Neuron (in vitro differentiated cells): ENCODE measurements around the gene TMEM86B.

ENCODE experiments used
- H2AFZ ChIP-seq: one replicate; pipeline ENCODE4 v1.6.1; 2013; ENCODE audit warnings: low read depth, mild to moderate bottlenecking, inconsistent platforms, low read length, moderate library complexity
- H3K27me3 ChIP-seq: one replicate; pipeline ENCODE4 v1.6.1; 2013; ENCODE audit warnings: low read length; ENCODE audit not compliant: insufficient read depth
- H3K36me3 ChIP-seq: one replicate; pipeline ENCODE4 v1.6.1; 2013; ENCODE audit warnings: low read length; ENCODE audit not compliant: insufficient read depth
- H3K4me1 ChIP-seq: one replicate; pipeline ENCODE4 v1.6.1; 2013; ENCODE audit warnings: low read length; ENCODE audit not compliant: insufficient read depth
- H3K4me3 ChIP-seq: 2 replicates; pipeline ENCODE4 v1.5.1; 2013; ENCODE audit warnings: mild to moderate bottlenecking, low read length, moderate library complexity
- H3K9me3 ChIP-seq: one replicate; pipeline ENCODE4 v1.6.1; 2013; ENCODE audit warnings: low read length

TMEM86B gene

DNA sequence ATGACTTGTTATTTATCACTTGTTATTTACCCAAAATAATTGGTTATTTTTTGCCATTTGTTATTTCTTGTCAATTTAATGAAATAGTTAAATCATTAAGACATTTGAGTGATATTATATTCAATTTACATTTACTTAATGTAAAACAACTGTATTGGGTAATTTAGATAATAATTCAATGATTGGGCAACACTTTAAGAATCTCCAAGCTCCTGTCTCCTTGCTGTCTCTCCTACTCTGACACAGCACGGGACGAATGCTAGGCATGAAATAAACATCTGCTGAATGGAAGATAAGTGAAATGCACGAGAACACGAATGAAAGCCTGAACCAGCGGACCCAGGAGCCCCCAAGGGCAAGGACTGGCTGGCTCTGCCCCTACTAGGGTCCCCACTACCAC is 36.0 kb upstream of the TMEM86B start:
- H3K4me3 ChIP-seq, result no peak overlapping the region
- peaks cover 2% of the 10 kb centered on the region for H3K36me3 ChIP-seq
- H2AFZ ChIP-seq, result no peak overlapping the region
- H3K9me3 ChIP-seq, result peaks cover 3% of the 10 kb centered on the region
- H3K27me3 ChIP-seq, result no peaks in the 10 kb centered on the region
- H3K4me1 ChIP-seq, result peaks cover 6% of the 10 kb centered on the region

DNA sequence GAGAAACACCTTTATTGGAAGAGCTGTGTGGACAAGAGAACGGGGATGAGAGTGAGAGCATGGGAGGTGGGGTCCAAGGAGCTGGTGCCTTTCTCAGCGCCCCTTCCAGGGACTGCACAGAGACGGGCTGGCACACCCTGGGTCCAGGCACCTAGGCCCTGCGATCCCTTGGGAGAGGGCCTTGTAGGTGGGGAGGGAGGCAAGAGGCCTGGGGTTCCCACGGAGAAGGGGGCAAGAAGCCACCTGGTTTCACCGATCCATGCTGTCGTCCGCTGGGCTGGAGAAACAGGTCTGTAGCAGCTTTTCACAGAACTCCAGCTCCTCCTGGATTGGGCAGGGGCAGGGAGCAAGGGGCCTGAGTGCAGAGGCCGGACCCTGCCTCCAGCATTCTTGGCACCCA is 33.8 kb upstream of the TMEM86B start:
- Histone ChIP-seq H3K36me3 (no peaks in the 10 kb centered on the region), H3K4me1 (peaks cover 13% of the 10 kb centered on the region), H3K4me3 (no peak overlapping the region), H3K27me3 (no peaks in the 10 kb centered on the region), H3K9me3 (no peaks in the 10 kb centered on the region), H2AFZ (no peak overlapping the region)

- peaks cover under 1% of the 10 kb centered on the region for H3K36me3 ChIP-seq
Observed at GRCh38 chr19:55261671-55262126, 33.1 kb upstream of the TMEM86B start.

DNA sequence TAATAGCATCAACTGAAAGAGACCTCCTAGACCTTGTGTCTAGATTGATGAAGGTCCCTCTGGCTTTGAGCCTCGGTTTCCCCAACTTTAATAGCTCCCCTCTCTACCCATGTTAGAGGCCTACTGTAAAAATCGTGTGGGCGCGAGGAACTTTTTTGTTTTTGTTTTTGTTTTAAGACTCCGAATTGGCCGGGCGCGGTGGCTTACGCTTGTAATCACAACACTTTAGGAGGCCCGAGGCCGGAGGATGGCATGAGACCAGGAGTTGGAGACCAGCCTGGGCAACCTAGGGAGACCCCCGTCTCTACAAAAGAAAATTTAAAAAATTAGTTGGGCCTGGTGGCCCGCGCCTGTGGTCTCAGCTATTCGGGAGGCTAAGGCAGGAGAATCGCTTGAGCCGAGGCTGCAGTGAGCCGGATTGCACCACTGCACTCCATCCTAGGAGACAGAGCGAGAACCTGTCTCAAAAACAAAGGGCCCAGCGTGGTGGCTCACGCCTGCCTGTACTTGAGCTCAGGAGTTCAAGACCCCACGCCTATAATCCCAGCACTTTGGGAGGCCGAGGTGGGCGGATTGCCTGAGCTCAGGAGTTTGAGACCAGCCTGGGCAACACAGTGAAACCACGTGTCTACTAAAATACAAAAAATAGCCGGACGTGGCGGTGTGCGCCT is 31.1 kb upstream of the TMEM86B start:
- H3K27me3 ChIP-seq, result no peaks in the 10 kb centered on the region
- peaks cover 5% of the 10 kb centered on the region for H3K36me3 ChIP-seq
- H3K4me3 ChIP-seq, result peak overlapping the region; percentile 78
- peaks cover 24% of the 10 kb centered on the region for H3K4me1 ChIP-seq
- H2AFZ ChIP-seq, result peak overlapping the region; percentile 53
- no peaks in the 10 kb centered on the region for H3K9me3 ChIP-seq

More at GRCh38 chr19:55261671-55262126, 33.1 kb upstream of the TMEM86B start:
- Histone ChIP-seq H2AFZ (no peak overlapping the region), H3K9me3 (no peaks in the 10 kb centered on the region), H3K4me1 (peaks cover 20% of the 10 kb centered on the region), H3K4me3 (no peak overlapping the region), H3K27me3 (no peaks in the 10 kb centered on the region)

DNA sequence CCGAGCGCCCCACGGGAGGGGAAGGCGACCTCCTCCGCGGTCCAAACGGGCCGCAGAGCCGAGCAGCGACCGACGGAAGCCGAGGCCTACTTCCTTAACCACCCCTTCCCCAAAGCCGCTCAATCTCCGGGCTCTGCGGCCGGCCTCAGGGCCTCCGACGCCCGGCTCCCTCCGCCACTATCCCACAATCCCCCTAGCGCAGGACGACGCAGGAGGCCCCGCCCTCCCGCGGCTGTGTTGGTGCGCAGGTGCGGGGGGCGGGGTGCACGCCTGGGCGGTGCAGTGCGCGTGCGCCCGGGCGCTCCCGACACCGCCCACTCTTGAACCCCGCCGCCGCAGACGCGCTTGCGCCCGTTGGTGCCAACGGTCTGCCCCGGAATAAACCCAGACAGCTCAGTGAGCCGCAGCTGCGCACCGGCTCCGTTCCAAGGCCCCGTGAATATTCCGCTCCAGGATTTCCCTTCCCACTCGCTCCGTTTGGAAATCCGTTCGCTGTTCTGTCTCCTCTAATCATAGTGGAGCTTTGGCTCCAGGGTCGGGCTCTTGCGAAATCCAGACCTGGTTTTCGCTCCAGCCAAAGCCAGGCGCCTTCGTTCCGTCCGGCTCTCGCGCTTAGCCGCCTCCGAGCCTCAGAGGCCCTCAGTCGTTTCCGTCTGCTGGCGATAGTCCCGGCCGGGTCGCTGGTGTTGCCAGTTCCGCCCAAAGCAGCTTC is 30.4 kb upstream of the TMEM86B start, which contains the start of gene PPP6R1:
PPP6R1 (minus strand) TSS at position 190 of the 712 bp plus-strand sequence. CDS start 11,914 bp downstream, outside the sequence.
- peak within 1 kb of the TSS; percentile 78 for H3K4me3 ChIP-seq
- H3K27me3 ChIP-seq, result no peaks in the 10 kb centered on the region
- no peaks in the 10 kb centered on the region for H3K9me3 ChIP-seq
- H2AFZ ChIP-seq, result peak within 1 kb of the TSS; percentile 53
- peaks cover 24% of the 10 kb centered on the region for H3K4me1 ChIP-seq
- H3K36me3 ChIP-seq, result peaks cover 5% of the 10 kb centered on the region

- Histone ChIP-seq H2AFZ (peak overlapping the region; percentile 53), H3K9me3 (no peaks in the 10 kb centered on the region), H3K27me3 (no peaks in the 10 kb centered on the region), H3K36me3 (peaks cover 5% of the 10 kb centered on the region), H3K4me1 (peaks cover 24% of the 10 kb centered on the region), H3K4me3 (peak overlapping the region; percentile 78)
Observed at GRCh38 chr19:55258476-55258827, 29.9 kb upstream of the TMEM86B start.

DNA sequence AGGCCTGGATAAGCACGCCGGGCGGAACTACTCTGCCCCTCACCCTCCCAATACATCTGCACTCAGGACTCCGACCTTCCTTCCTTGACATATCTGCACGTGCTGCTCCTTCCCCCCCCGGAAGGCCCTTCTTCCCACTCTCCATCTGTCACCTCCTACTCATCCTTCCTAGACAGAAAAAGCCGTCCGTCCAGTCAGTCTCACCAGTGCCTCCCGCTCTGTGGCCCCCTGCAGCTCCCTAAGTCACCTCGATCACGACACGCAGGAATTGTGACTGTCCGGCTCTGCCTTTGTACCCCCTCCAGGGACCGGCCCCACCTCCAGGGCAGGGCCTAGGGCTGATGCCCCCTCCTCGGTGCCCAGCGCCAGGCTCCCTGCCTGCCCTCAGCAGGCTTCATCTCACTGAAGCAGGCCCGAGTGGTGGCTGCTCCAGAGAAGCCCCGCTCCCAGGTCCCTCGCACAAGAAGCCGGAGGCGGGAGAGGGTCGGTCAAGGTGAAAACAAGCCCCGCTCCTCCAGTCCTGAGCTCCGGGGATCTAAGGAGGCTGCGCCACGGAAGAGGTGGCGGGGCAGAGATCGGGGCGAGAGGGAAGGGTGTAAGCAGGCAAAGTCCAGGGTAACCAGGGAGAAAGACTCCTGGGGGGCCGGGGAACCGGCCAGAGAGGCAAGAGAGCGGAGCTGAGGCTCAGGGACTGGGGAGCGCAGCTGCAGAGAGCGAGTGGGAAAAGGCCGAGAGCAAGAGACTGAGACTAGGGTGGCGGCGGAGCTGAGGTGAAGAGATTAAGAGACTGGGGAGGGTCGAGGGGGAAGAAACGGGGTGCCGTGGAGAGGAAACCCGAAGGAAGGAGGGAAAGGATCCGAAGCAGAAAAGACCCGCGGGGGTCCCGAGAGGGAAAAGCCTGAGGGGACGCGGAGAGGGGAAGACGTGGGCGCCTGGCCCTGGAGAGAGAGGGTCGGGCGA is 29.2 kb upstream of the TMEM86B start:
- Histone ChIP-seq H3K9me3 (no peaks in the 10 kb centered on the region), H3K4me1 (peaks cover 27% of the 10 kb centered on the region), H2AFZ (no peak overlapping the region), H3K36me3 (peaks cover 5% of the 10 kb centered on the region), H3K27me3 (no peaks in the 10 kb centered on the region), H3K4me3 (peak overlapping the region; percentile 78)

GRCh38 chr19:55256562-55257460 is 28.2 kb upstream of the TMEM86B start:
- H3K36me3 ChIP-seq, result peaks cover 5% of the 10 kb centered on the region
- H3K27me3 ChIP-seq, result no peaks in the 10 kb centered on the region
- peaks cover 27% of the 10 kb centered on the region for H3K4me1 ChIP-seq
- H2AFZ ChIP-seq, result no peak overlapping the region
- H3K9me3 ChIP-seq, result no peaks in the 10 kb centered on the region
- H3K4me3 ChIP-seq, result peak overlapping the region; percentile 78

DNA sequence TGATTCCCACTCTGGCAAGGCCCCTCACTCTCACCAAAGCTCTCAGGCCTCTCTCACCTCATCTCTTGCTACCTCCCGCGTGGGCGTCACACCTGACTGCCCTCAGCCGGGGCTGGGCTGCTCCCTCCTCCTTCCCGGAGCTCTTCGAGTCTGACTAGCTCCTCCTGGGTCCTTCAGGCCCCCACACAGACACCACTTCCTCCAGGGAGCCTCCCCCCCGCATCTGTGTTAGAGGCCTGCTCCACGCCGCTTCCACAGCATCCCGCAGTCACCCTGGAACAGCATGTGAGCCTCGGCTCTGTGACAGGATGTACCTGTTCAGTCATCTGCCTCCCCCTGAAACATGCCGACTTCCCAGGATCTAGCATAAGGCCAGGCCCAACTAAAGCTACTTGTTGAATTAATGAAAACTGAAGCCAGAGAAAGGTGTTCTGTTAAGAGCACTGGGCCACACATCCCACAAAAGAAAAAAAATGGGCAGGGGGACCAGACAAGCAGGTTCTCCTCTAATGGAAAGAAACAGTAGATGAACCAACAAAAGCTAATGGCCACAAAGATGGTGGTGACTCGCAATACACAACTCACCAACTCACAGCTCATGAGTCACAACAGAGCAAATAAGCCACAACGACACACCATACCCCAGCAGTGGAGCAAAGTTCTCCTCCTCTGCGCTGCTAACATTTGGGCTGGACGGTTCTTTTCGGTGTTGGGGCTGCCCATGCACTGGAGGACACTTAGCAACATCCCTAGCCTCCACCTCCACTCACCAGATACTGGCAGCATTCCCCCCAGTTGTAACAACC is 27.3 kb upstream of the TMEM86B start:
- Histone ChIP-seq H3K4me3 (no peak overlapping the region), H2AFZ (no peak overlapping the region), H3K27me3 (no peaks in the 10 kb centered on the region), H3K9me3 (no peaks in the 10 kb centered on the region), H3K4me1 (peaks cover 27% of the 10 kb centered on the region), H3K36me3 (peaks cover 5% of the 10 kb centered on the region)

GRCh38 chr19:55254625-55254977 is 26.0 kb upstream of the TMEM86B start:
- H3K27me3 ChIP-seq, result no peaks in the 10 kb centered on the region
- H3K4me1 ChIP-seq, result peaks cover 22% of the 10 kb centered on the region
- H3K36me3 ChIP-seq, result peaks cover 7% of the 10 kb centered on the region
- H3K9me3 ChIP-seq, result no peaks in the 10 kb centered on the region
- no peak overlapping the region for H2AFZ ChIP-seq
- H3K4me3 ChIP-seq, result no peak overlapping the region

GRCh38 chr19:55253842-55254624 is 25.5 kb upstream of the TMEM86B start:
- peaks cover 19% of the 10 kb centered on the region for H3K4me1 ChIP-seq
- H3K36me3 ChIP-seq, result peaks cover 7% of the 10 kb centered on the region
- H3K9me3 ChIP-seq, result no peaks in the 10 kb centered on the region
- no peak overlapping the region for H2AFZ ChIP-seq
- no peaks in the 10 kb centered on the region for H3K27me3 ChIP-seq
- no peak overlapping the region for H3K4me3 ChIP-seq
